HepG2 (cell line): ENCODE measurements around the gene DOCK11. TPM values are rescaled to one million over a fixed set of nuclear protein-coding genes. Genes with fewer than 3 reads are reported as not detected.

Experiments used
- ATAC-seq: fragments of 200-7000 bp; cut with Tn5 transposase; 3 replicates; pipeline ENCODE4 v1.9.1; 2020; ENCODE audit warnings: mild to moderate bottlenecking, moderate library complexity
- BruUV-seq: library from RNA; stranded (reverse); fragments of 400-500 nt; replicated peaks from 2 replicates; lab custom pipeline; 2021; lab: Mats Ljungman, UMichigan
- CTCF ChIA-PET: fragments of 300-600 bp; formaldehyde crosslinking; extraction: SDS; loops from one replicate; lab custom pipeline; 2021; ENCODE audit warnings: low total read pairs, inconsistent platforms, low intra/inter-chr PET ratio; lab: Yijun Ruan, JAX
- POLR2A ChIA-PET: fragments of 350-600 bp; sonication (Branson Sonifier 250); formaldehyde crosslinking; loops from one replicate; lab custom pipeline; 2020; ENCODE audit warnings: antibody characterized with exemption, inconsistent platforms; lab: Yijun Ruan, JAX
- DNase-seq: peaks from one replicate; pipeline ENCODE4 v3.0.0-alpha.2; 2015; ENCODE audit warnings: low spot score
- FAIRE-seq: peaks from 3 replicates; lab custom pipeline; 2011; peaks lifted over from hg19 to GRCh38; lab: Jason Lieb, UNC
- H2AFZ ChIP-seq: one replicate; pipeline ENCODE4 v1.6.1; 2011; ENCODE audit warnings: low read length, inconsistent platforms
- H3K27ac ChIP-seq: fragments of 300-600 bp; 3 replicates; pipeline ENCODE4 v1.8.0; 2011; ENCODE audit warnings: mixed run types, mild to moderate bottlenecking, mixed read lengths, low read length, inconsistent platforms; ENCODE audit not compliant: insufficient read depth; ENCODE audit errors: extremely low read length
- H3K27me3 ChIP-seq, 2 experiments: fragments of 200-600 bp in 1 of 2; 2 replicates in 1 of 2; 3 replicates in 1 of 2; pipeline versions ENCODE4 v1.6.0 to v1.8.0; 2011; ENCODE audit warnings: low read length in 2 of 2, mild to moderate bottlenecking in 2 of 2, moderate library complexity in 2 of 2, inconsistent platforms in 1 of 2; ENCODE audit not compliant: insufficient read depth in 2 of 2, control insufficient read depth in 1 of 2
- H3K36me3 ChIP-seq, 2 experiments: fragments of 200-600 bp in 1 of 2; replicated peaks in 1 of 2; 2 replicates in 1 of 2; 3 replicates in 1 of 2; pipeline versions ENCODE4 v1.5.1 to v1.8.0; 2011; ENCODE audit warnings: low read length in 2 of 2, inconsistent platforms in 1 of 2; ENCODE audit not compliant: insufficient read depth in 2 of 2, control insufficient read depth in 1 of 2
- H3K4me1 ChIP-seq: 2 replicates; pipeline ENCODE4 v1.5.1; 2012; ENCODE audit warnings: low read length, inconsistent platforms; ENCODE audit not compliant: insufficient read depth
- H3K4me2 ChIP-seq: 2 replicates; pipeline ENCODE4 v1.6.0; 2011; ENCODE audit warnings: low read depth, low read length, inconsistent platforms
- H3K4me3 ChIP-seq, 3 experiments: fragments of 200-600 bp in 1 of 3; sonication (generic), shearing (Covaris generic) in 1 of 3; replicated peaks in 1 of 3; 2 replicates each; pipeline ENCODE4 v1.5.1; 2011 to 2016; ENCODE audit warnings: low read length in 3 of 3, inconsistent platforms in 2 of 3, low read depth in 2 of 3, mild to moderate bottlenecking in 2 of 3, control low read depth in 1 of 3, mixed read lengths in 1 of 3; ENCODE audit not compliant: insufficient read depth in 1 of 3
- H3K79me2 ChIP-seq: one replicate; pipeline ENCODE4 v1.6.1; 2011; ENCODE audit warnings: low read length, inconsistent platforms; ENCODE audit not compliant: insufficient read depth
- H3K9ac ChIP-seq: 2 replicates; pipeline ENCODE4 v1.6.0; 2011; ENCODE audit warnings: mild to moderate bottlenecking, low read depth, low read length, inconsistent platforms; ENCODE audit not compliant: insufficient read depth
- H3K9me3 ChIP-seq: 2 replicates; pipeline ENCODE4 v1.5.1; 2012; ENCODE audit warnings: mild to moderate bottlenecking, low read length
- H4K20me1 ChIP-seq: 2 replicates; pipeline ENCODE4 v1.6.0; 2011; ENCODE audit warnings: inconsistent platforms, mild to moderate bottlenecking, low read length, moderate library complexity; ENCODE audit not compliant: insufficient read depth
- CERS6 ChIP-seq: sonication (generic); formaldehyde crosslinking; IDR thresholded peaks from 2 replicates; pipeline ENCODE4 v1.5.0; 2020; ENCODE audit warnings: missing genetic modification reagents
- GATAD2A ChIP-seq: IDR thresholded peaks from 2 replicates; pipeline ENCODE4 v1.6.1; 2016
- SCMH1 ChIP-seq: sonication (generic); formaldehyde crosslinking; IDR thresholded peaks from 2 replicates; pipeline ENCODE4 v1.9.0; 2021; ENCODE audit warnings: missing genetic modification reagents, mild to moderate bottlenecking, borderline replicate concordance
- ZNF280D ChIP-seq: sonication (generic); formaldehyde crosslinking; IDR thresholded peaks from 2 replicates; pipeline ENCODE4 v1.5.1; 2020; ENCODE audit warnings: mild to moderate bottlenecking, missing genetic modification reagents
- ZNF34 ChIP-seq: sonication (generic); formaldehyde crosslinking; IDR thresholded peaks from 2 replicates; pipeline ENCODE4 v1.4.0; 2020; ENCODE audit warnings: mild to moderate bottlenecking, missing genetic modification reagents, borderline replicate concordance
- ZNF547 ChIP-seq: sonication (generic); formaldehyde crosslinking; IDR thresholded peaks from 2 replicates; pipeline ENCODE4 v1.5.1; 2020; ENCODE audit warnings: mild to moderate bottlenecking, missing genetic modification reagents
- ZNF563 ChIP-seq: sonication (generic); formaldehyde crosslinking; IDR thresholded peaks from 2 replicates; pipeline ENCODE4 v1.8.0; 2022; ENCODE audit warnings: mild to moderate bottlenecking, moderate library complexity, missing genetic modification reagents
- ZNF687 ChIP-seq: sonication (generic); formaldehyde crosslinking; IDR thresholded peaks from 2 replicates; pipeline ENCODE4 v1.5.1; 2020; ENCODE audit warnings: mild to moderate bottlenecking, missing genetic modification reagents, moderate library complexity
- ZNF746 ChIP-seq: sonication (generic); formaldehyde crosslinking; IDR thresholded peaks from 2 replicates; pipeline ENCODE4 v1.8.0; 2022; ENCODE audit warnings: mild to moderate bottlenecking, missing genetic modification reagents
- ZNF768 ChIP-seq: sonication (generic); formaldehyde crosslinking; IDR thresholded peaks from 2 replicates; pipeline ENCODE4 v1.4.0; 2020; ENCODE audit warnings: missing genetic modification reagents
- ZNF792 ChIP-seq: IDR thresholded peaks from 2 replicates; pipeline ENCODE4 v1.6.1; 2016
- WGBS: methylation state at CpG from one replicate; pipeline ENCODE4 v1.1.6; 2017; ENCODE audit warnings: low lambda C conversion rate; 5-methylcytosine and 5-hydroxymethylcytosine counted together
- in situ Hi-C: cut with HindIII; loops from 2 replicates; pipeline ENCODE4 v1.10.0; 2017; ENCODE audit warnings: low pct_unique_long_range_greater_than_20kb; ENCODE audit not compliant: extremely low pct_ligation_motif_present
- intact Hi-C: fragments of 100-400 bp; cut with micrococcal nuclease; formaldehyde crosslinking; loops from one replicate; pipeline ENCODE4 v1.10.0; 2022; ENCODE audit not compliant: unreplicated experiment
- polyA plus RNA-seq, 8 experiments: library from polyadenylated mRNA; depleted of rRNA in 3 of 8; stranded (reverse) in 7 of 8; unstranded in 1 of 8; fragments of >200 nt; fragmentation: Illumina TruSeq in 4 of 8; extraction: Trizol in 4 of 8; gene quantifications; 2 replicates each; pipeline versions ENCODE4 v1.2.1 to v1.2.3, GENCODE V29; 2011 to 2016; ENCODE audit warnings: low read depth in 4 of 8, missing spikeins in 1 of 8, mixed read lengths in 1 of 8; ENCODE audit not compliant: insufficient read depth in 1 of 8
- total RNA-seq, 5 experiments: library from RNA; depleted of rRNA; stranded (reverse); fragments of >200 nt; fragmentation: Illumina TruSeq; extraction: Trizol; gene quantifications; 2 replicates each; pipeline ENCODE4 v1.2.3, GENCODE V29; 2016; ENCODE audit warnings: low read depth in 1 of 5

DOCK11 gene
- total and polyA plus RNA-seq, 2 of the 13 experiments (the other 11 are each of a cell fraction or from before 2014, with no cell fraction given) = 0.02 to 0.12 TPM

- ATAC-seq = no peak
- no peak overlapping the region for H3K4me3 ChIP-seq
- WGBS = 56% methylated on average over 4 of the region's 4 CpGs
- TF ChIP-seq ZNF768 (CRISPR knock-in tag) (no peak), CERS6 (CRISPR knock-in tag) (no peak), ZNF792 (CRISPR knock-in tag) (no peak)
- no peak for DNase-seq
- intact Hi-C loops (no loop called here), in situ Hi-C loops (no loop called here)
- H3K27ac ChIP-seq = no peak overlapping the region
- no peaks in the 10 kb centered on the region for H3K79me2 ChIP-seq
- H3K36me3 ChIP-seq = no peaks in the 10 kb centered on the region
- H4K20me1 ChIP-seq = no peaks in the 10 kb centered on the region
- ChIA-PET POLR2A (no interaction called here), CTCF (no interaction called here)
- H3K4me1 ChIP-seq = no peaks in the 10 kb centered on the region
- no peak overlapping the region for H2AFZ ChIP-seq
- no peaks in the 10 kb centered on the region for H3K27me3 ChIP-seq
- no peak overlapping the region for H3K4me2 ChIP-seq
- FAIRE-seq = no peak
- H3K9ac ChIP-seq = no peak overlapping the region
- no TSS peak for BruUV-seq
- no peaks in the 10 kb centered on the region for H3K9me3 ChIP-seq
Observed at GRCh38 chrX:118525174-118525730, 29.6 kb downstream of the DOCK11 start.

- FAIRE-seq = no peak
- H3K9me3 ChIP-seq = no peaks in the 10 kb centered on the region
- H3K4me1 ChIP-seq = no peaks in the 10 kb centered on the region
- H4K20me1 ChIP-seq = no peaks in the 10 kb centered on the region
- ChIA-PET CTCF (no interaction called here), POLR2A (no interaction called here)
- no peaks in the 10 kb centered on the region for H3K79me2 ChIP-seq
- H3K27me3 ChIP-seq = no peaks in the 10 kb centered on the region
- DNase-seq = no peak
- intact Hi-C loops (no loop called here), in situ Hi-C loops (no loop called here)
- BruUV-seq = no TSS peak
- H3K9ac ChIP-seq = no peak overlapping the region
- no peak overlapping the region for H3K27ac ChIP-seq
- ATAC-seq = no peak
- WGBS = 14% methylated on average over 3 of the region's 4 CpGs
- H3K36me3 ChIP-seq = no peaks in the 10 kb centered on the region
- no peak overlapping the region for H3K4me2 ChIP-seq
- H3K4me3 ChIP-seq = no peak overlapping the region
- H2AFZ ChIP-seq = no peak overlapping the region
- TF ChIP-seq ZNF34 (CRISPR knock-in tag) = no peak
- no peak for TF ChIP-seq ZNF547 (CRISPR knock-in tag)
- no peak for TF ChIP-seq ZNF687 (CRISPR knock-in tag)
- TF ChIP-seq ZNF563 (CRISPR knock-in tag) = no peak
- TF ChIP-seq ZNF280D (CRISPR knock-in tag) = no peak
- TF ChIP-seq SCMH1 (CRISPR knock-in tag) = no peak
- TF ChIP-seq ZNF746 (CRISPR knock-in tag) = no peak
- no peak for TF ChIP-seq GATAD2A (CRISPR knock-in tag)
Observed at GRCh38 chrX:118526149-118526548, 30.5 kb downstream of the DOCK11 start.
